Thyroid gland (tissue), 4 donors: ENCODE measurements around the gene GTF3C4.

ENCODE experiments used
- POLR2A ChIP-seq, 2 donors: fragments of 450-650 bp; IDR thresholded peaks; one replicate each; pipeline ENCODE4 v1.6.1; 2017; ENCODE audit warnings: antibody characterized with exemption in 2 of 2, mild to moderate bottlenecking in 2 of 2, moderate library complexity in 1 of 2
- TF ChIP-seq, protein P1 (sequence below), 6 experiments: fragments of 200-600 bp in 3 of 6; fragments of 450-650 bp in 3 of 6; sonication (generic) in 3 of 6; IDR thresholded peaks; one replicate each; pipeline ENCODE4 v1.5.1; 2016 to 2019; ENCODE audit warnings: antibody characterized with exemption in 6 of 6, mild to moderate bottlenecking in 2 of 6, inconsistent platforms in 1 of 6, moderate library complexity in 1 of 6

GRCh38 chr9:132711846-132712245 is 41.6 kb downstream of the GTF3C4 start:
- TF ChIP-seq, protein P1, sequence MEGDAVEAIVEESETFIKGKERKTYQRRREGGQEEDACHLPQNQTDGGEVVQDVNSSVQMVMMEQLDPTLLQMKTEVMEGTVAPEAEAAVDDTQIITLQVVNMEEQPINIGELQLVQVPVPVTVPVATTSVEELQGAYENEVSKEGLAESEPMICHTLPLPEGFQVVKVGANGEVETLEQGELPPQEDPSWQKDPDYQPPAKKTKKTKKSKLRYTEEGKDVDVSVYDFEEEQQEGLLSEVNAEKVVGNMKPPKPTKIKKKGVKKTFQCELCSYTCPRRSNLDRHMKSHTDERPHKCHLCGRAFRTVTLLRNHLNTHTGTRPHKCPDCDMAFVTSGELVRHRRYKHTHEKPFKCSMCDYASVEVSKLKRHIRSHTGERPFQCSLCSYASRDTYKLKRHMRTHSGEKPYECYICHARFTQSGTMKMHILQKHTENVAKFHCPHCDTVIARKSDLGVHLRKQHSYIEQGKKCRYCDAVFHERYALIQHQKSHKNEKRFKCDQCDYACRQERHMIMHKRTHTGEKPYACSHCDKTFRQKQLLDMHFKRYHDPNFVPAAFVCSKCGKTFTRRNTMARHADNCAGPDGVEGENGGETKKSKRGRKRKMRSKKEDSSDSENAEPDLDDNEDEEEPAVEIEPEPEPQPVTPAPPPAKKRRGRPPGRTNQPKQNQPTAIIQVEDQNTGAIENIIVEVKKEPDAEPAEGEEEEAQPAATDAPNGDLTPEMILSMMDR (IDR thresholded peaks at IDR 0.05): no peak
- no peak for TF ChIP-seq POLR2A (IDR thresholded peaks at IDR 0.05)
